ENCODE results near the gene IPMK.

Gene IPMK

GRCh38 chr10:58219875-58220274, 47.8 kb downstream of the IPMK start:
- no peaks in the 10 kb centered on the region for H3K27me3 ChIP-seq (replicated peaks; ENCODE audit: control insufficient read depth, insufficient read depth, low read length)
- H3K9ac ChIP-seq (ENCODE audit: low read length): no peak overlapping the region
- peaks cover 4% of the 10 kb centered on the region for H3K36me3 ChIP-seq (ENCODE audit: control insufficient read depth, insufficient read depth, low read length, severe bottlenecking)
- no peak overlapping the region for H3K4me3 ChIP-seq (ENCODE audit: low read length)
- H3K4me1 ChIP-seq (ENCODE audit: control insufficient read depth, insufficient read depth, low read length): peaks cover 24% of the 10 kb centered on the region
- H3K9me3 ChIP-seq (ENCODE audit: control insufficient read depth, low read length): no peaks in the 10 kb centered on the region
- no peak for DNase-seq (ENCODE audit: low read depth)

DNA sequence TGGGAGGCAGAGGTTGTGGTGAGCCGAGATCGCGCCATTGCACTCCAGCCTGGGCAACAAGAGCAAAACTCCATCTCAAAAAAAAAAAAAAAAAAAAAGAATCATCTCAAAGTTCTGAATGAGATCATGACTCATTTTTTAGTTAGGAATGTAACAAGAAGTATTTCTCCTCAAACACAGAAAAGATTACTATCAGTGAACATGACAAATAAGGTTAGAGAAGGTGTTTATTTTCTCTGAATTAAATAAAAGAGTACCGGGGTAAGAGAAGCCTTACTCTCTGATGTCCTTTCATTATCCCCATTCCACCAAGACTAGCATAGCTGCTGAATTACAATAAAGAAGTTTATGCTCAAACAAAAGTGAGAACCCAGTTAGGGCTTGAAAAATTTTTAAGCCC, 50.1 kb downstream of the IPMK start:
- Histone ChIP-seq H3K9me3 (ENCODE audit: control insufficient read depth, low read length) (no peaks in the 10 kb centered on the region), H3K9ac (ENCODE audit: low read length) (no peak overlapping the region)

DNA sequence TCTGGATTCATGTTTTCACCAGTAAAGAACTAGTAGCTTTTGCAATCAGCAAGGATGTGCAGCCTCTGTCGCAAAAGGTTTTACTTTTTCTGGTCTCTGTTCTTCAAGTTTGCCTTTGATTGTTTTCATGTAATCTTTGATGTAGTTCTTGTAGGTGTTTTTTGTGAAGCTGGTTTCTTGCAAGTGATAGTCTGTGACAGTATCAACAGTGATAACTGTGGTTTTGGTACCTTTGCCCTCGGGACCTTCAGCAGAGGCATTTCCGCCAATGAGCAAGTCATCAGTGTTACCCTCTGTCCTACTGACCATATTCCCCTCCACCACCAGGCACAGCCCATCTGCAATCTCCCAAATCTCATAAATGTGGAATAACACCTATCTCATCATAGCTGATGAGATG, 55.1 kb downstream of the IPMK start:
- Histone ChIP-seq H3K4me1 (ENCODE audit: control insufficient read depth, insufficient read depth, low read length) (peaks cover under 1% of the 10 kb centered on the region), H3K36me3 (ENCODE audit: control insufficient read depth, insufficient read depth, low read length, severe bottlenecking) (peaks cover 7% of the 10 kb centered on the region), H3K27me3 (replicated peaks; ENCODE audit: control insufficient read depth, insufficient read depth, low read length) (no peaks in the 10 kb centered on the region), H3K4me3 (ENCODE audit: low read length) (no peak overlapping the region), H3K9me3 (ENCODE audit: control insufficient read depth, low read length) (no peaks in the 10 kb centered on the region), H3K9ac (ENCODE audit: low read length) (no peak overlapping the region)
- no peak for DNase-seq (ENCODE audit: low read depth)

More for the DNA sequence above, 50.1 kb downstream of the IPMK start:
- Histone ChIP-seq H3K4me1 (ENCODE audit: control insufficient read depth, insufficient read depth, low read length) (peaks cover 24% of the 10 kb centered on the region), H3K36me3 (ENCODE audit: control insufficient read depth, insufficient read depth, low read length, severe bottlenecking) (no peaks in the 10 kb centered on the region), H3K4me3 (ENCODE audit: low read length) (no peak overlapping the region), H3K27me3 (replicated peaks; ENCODE audit: control insufficient read depth, insufficient read depth, low read length) (no peaks in the 10 kb centered on the region)
- peak; percentile 36 for DNase-seq (ENCODE audit: low read depth)

GRCh38 chr10:58210160-58210559, 57.5 kb downstream of the IPMK start:
- no peak for DNase-seq (ENCODE audit: low read depth)
- Histone ChIP-seq H3K4me3 (ENCODE audit: low read length) (no peak overlapping the region), H3K9ac (ENCODE audit: low read length) (no peak overlapping the region), H3K36me3 (ENCODE audit: control insufficient read depth, insufficient read depth, low read length, severe bottlenecking) (peaks cover 7% of the 10 kb centered on the region), H3K27me3 (replicated peaks; ENCODE audit: control insufficient read depth, insufficient read depth, low read length) (no peaks in the 10 kb centered on the region), H3K9me3 (ENCODE audit: control insufficient read depth, low read length) (no peaks in the 10 kb centered on the region), H3K4me1 (ENCODE audit: control insufficient read depth, insufficient read depth, low read length) (no peaks in the 10 kb centered on the region)

DNA sequence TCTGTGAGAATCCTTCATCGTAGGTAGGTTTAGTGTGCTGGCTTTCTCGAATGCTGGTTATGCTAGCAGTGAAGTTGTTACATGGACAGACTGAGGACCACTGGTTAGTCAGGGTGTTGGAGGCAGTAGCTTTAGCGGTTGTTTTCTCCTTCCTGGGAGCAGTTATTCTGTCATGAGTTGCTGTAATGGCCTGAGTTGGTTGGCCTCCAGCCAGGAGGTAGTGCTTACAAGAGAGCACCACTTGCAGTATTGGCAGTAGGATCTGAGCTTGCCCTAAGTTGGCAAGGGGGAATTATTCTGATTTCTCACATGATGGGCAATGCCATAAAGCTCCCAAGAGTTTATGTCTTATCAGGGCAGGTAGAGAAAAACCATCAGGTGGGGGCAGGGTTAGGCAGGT, 58.0 kb downstream of the IPMK start:
- Histone ChIP-seq H3K4me1 (ENCODE audit: control insufficient read depth, insufficient read depth, low read length) (no peaks in the 10 kb centered on the region), H3K9me3 (ENCODE audit: control insufficient read depth, low read length) (no peaks in the 10 kb centered on the region), H3K4me3 (ENCODE audit: low read length) (no peak overlapping the region), H3K9ac (ENCODE audit: low read length) (no peak overlapping the region), H3K36me3 (ENCODE audit: control insufficient read depth, insufficient read depth, low read length, severe bottlenecking) (peaks cover 7% of the 10 kb centered on the region), H3K27me3 (replicated peaks; ENCODE audit: control insufficient read depth, insufficient read depth, low read length) (no peaks in the 10 kb centered on the region)
- DNase-seq (ENCODE audit: low read depth): no peak

- DNase-seq (ENCODE audit: low read depth): no peak
Measured at GRCh38 chr10:58206251-58206650, 61.4 kb downstream of the IPMK start.

GRCh38 chr10:58201704-58202103, 66.0 kb downstream of the IPMK start:
- no peaks in the 10 kb centered on the region for H3K36me3 ChIP-seq (ENCODE audit: control insufficient read depth, insufficient read depth, low read length, severe bottlenecking)
- no peaks in the 10 kb centered on the region for H3K4me1 ChIP-seq (ENCODE audit: control insufficient read depth, insufficient read depth, low read length)
- no peak for DNase-seq (ENCODE audit: low read depth)
- H3K27me3 ChIP-seq (replicated peaks; ENCODE audit: control insufficient read depth, insufficient read depth, low read length): no peaks in the 10 kb centered on the region
- H3K9me3 ChIP-seq (ENCODE audit: control insufficient read depth, low read length): no peaks in the 10 kb centered on the region
- no peak overlapping the region for H3K4me3 ChIP-seq (ENCODE audit: low read length)
- no peak overlapping the region for H3K9ac ChIP-seq (ENCODE audit: low read length)

More at GRCh38 chr10:58206251-58206650, 61.4 kb downstream of the IPMK start:
- Histone ChIP-seq H3K4me3 (ENCODE audit: low read length) (no peak overlapping the region), H3K36me3 (ENCODE audit: control insufficient read depth, insufficient read depth, low read length, severe bottlenecking) (peaks cover 7% of the 10 kb centered on the region), H3K9ac (ENCODE audit: low read length) (no peak overlapping the region), H3K9me3 (ENCODE audit: control insufficient read depth, low read length) (no peaks in the 10 kb centered on the region), H3K4me1 (ENCODE audit: control insufficient read depth, insufficient read depth, low read length) (no peaks in the 10 kb centered on the region), H3K27me3 (replicated peaks; ENCODE audit: control insufficient read depth, insufficient read depth, low read length) (no peaks in the 10 kb centered on the region)

- H3K9me3 ChIP-seq (ENCODE audit: control insufficient read depth, low read length): no peaks in the 10 kb centered on the region
- H3K27me3 ChIP-seq (replicated peaks; ENCODE audit: control insufficient read depth, insufficient read depth, low read length): no peaks in the 10 kb centered on the region
- no peak overlapping the region for H3K9ac ChIP-seq (ENCODE audit: low read length)
- peaks cover under 1% of the 10 kb centered on the region for H3K36me3 ChIP-seq (ENCODE audit: control insufficient read depth, insufficient read depth, low read length, severe bottlenecking)
- H3K4me1 ChIP-seq (ENCODE audit: control insufficient read depth, insufficient read depth, low read length): peaks cover 13% of the 10 kb centered on the region
- peak; percentile 73 for DNase-seq (ENCODE audit: low read depth)
- H3K4me3 ChIP-seq (ENCODE audit: low read length): peak overlapping the region; percentile 14
Measured at GRCh38 chr10:58189269-58189668, 78.4 kb downstream of the IPMK start.

- H3K9me3 ChIP-seq (ENCODE audit: control insufficient read depth, low read length): no peaks in the 10 kb centered on the region
- peaks cover 7% of the 10 kb centered on the region for H3K4me1 ChIP-seq (ENCODE audit: control insufficient read depth, insufficient read depth, low read length)
- no peak for DNase-seq (ENCODE audit: low read depth)
- no peak overlapping the region for H3K4me3 ChIP-seq (ENCODE audit: low read length)
- no peaks in the 10 kb centered on the region for H3K27me3 ChIP-seq (replicated peaks; ENCODE audit: control insufficient read depth, insufficient read depth, low read length)
- no peak overlapping the region for H3K9ac ChIP-seq (ENCODE audit: low read length)
- H3K36me3 ChIP-seq (ENCODE audit: control insufficient read depth, insufficient read depth, low read length, severe bottlenecking): no peaks in the 10 kb centered on the region
Measured at GRCh38 chr10:58184120-58184670, 83.5 kb downstream of the IPMK start.

GRCh38 chr10:58180666-58181065, 87.0 kb downstream of the IPMK start:
- H3K4me1 ChIP-seq (ENCODE audit: control insufficient read depth, insufficient read depth, low read length): peaks cover 8% of the 10 kb centered on the region
- no peaks in the 10 kb centered on the region for H3K27me3 ChIP-seq (replicated peaks; ENCODE audit: control insufficient read depth, insufficient read depth, low read length)
- no peak overlapping the region for H3K4me3 ChIP-seq (ENCODE audit: low read length)
- no peak overlapping the region for H3K9ac ChIP-seq (ENCODE audit: low read length)
- peak; percentile 17 for DNase-seq (ENCODE audit: low read depth)
- H3K9me3 ChIP-seq (ENCODE audit: control insufficient read depth, low read length): no peaks in the 10 kb centered on the region
- H3K36me3 ChIP-seq (ENCODE audit: control insufficient read depth, insufficient read depth, low read length, severe bottlenecking): no peaks in the 10 kb centered on the region

DNA sequence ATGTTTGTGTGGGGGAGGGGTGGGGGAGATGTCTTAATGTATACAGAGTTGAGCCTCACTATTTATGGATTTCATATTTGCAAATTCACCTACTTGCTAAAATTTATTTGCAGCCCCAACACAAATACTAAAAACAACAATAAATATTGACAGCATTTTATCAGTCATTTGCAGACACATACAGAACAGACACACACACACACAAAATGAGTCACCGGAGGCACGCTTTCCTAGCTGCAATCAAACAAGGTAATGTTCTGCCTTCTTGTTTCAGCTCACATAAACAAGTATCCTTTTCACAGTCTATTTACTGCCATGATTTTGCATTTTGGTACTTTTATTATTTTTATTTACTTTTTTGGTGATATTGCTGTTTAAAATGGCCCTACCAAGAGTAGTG, 88.5 kb downstream of the IPMK start:
- H3K9me3 ChIP-seq (ENCODE audit: control insufficient read depth, low read length): no peaks in the 10 kb centered on the region

GRCh38 chr10:58178811-58179210, 88.9 kb downstream of the IPMK start:
- H3K4me3 ChIP-seq (ENCODE audit: low read length): no peak overlapping the region
- H3K9me3 ChIP-seq (ENCODE audit: control insufficient read depth, low read length): no peaks in the 10 kb centered on the region
- H3K9ac ChIP-seq (ENCODE audit: low read length): no peak overlapping the region
- H3K27me3 ChIP-seq (replicated peaks; ENCODE audit: control insufficient read depth, insufficient read depth, low read length): peaks cover 1% of the 10 kb centered on the region
- H3K4me1 ChIP-seq (ENCODE audit: control insufficient read depth, insufficient read depth, low read length): peaks cover 8% of the 10 kb centered on the region
- no peaks in the 10 kb centered on the region for H3K36me3 ChIP-seq (ENCODE audit: control insufficient read depth, insufficient read depth, low read length, severe bottlenecking)
- peak; percentile 22 for DNase-seq (ENCODE audit: low read depth)

More for the DNA sequence above, 88.5 kb downstream of the IPMK start:
- no peak for DNase-seq (ENCODE audit: low read depth)
- Histone ChIP-seq H3K36me3 (ENCODE audit: control insufficient read depth, insufficient read depth, low read length, severe bottlenecking) (no peaks in the 10 kb centered on the region), H3K27me3 (replicated peaks; ENCODE audit: control insufficient read depth, insufficient read depth, low read length) (no peaks in the 10 kb centered on the region), H3K9ac (ENCODE audit: low read length) (no peak overlapping the region), H3K4me3 (ENCODE audit: low read length) (no peak overlapping the region), H3K4me1 (ENCODE audit: control insufficient read depth, insufficient read depth, low read length) (peaks cover 8% of the 10 kb centered on the region)
